ENCODE results near the gene MYB. TPM values are rescaled to one million over a fixed set of nuclear protein-coding genes. Genes with fewer than 3 reads are reported as not detected.
"Not testable (repeated sequence)": the region's sequence is repeated elsewhere in the genome, so short reads cannot be mapped to it uniquely, and the experiment has no call there.

The MYB gene
- total and polyA plus RNA-seq, 7 experiments from 2014 or later, result 2.1 to 33.3 (median 16.5) TPM

- H3K4me1 Mint-ChIP-seq, result peaks cover 11 to 57% (median 37%) of the 10 kb centered on the region in 7 donors
- POLR2A ChIA-PET, result interaction anchor here (1.1 to 1.2 kb wide), 2 partner anchors 15 to 21 kb away, joined by 3 to 4 read pairs; no protein-coding TSS in a partner anchor
- Histone ChIP-seq H3K27me3 (ENCODE audit: control insufficient read depth in 2 of 2, insufficient read depth in 2 of 2, low read length in 2 of 2) (no peaks in the 10 kb centered on the region), H3K4me1 (ENCODE audit: control insufficient read depth in 2 of 2, insufficient read depth in 2 of 2, low read length in 2 of 2) (peaks cover 5 to 22% of the 10 kb centered on the region in 2 donors), H3K9me3 (ENCODE audit: control insufficient read depth in 2 of 3, low read length in 3 of 3) (no peaks in the 10 kb centered on the region), H3K4me3 (ENCODE audit: low read length) (no peak overlapping the region), H3K27ac (ENCODE audit: low read depth, low read length) (no peak overlapping the region), H3K36me3 (ENCODE audit: control insufficient read depth in 2 of 3, insufficient read depth in 3 of 3, low read length in 3 of 3) (no peaks in the 10 kb centered on the region)
- H3K27ac Mint-ChIP-seq, result peak overlapping the region in 3 of 9 donors; percentile 26 to 85 (median 80)
- H3K27me3 Mint-ChIP-seq, result no peaks in the 10 kb centered on the region
- no peak for DNase-seq
- peak overlapping the region in 1 of 10 donors; percentile 38 for H3K4me3 Mint-ChIP-seq
- ATAC-seq, result no peak
- intact Hi-C loops (cut with micrococcal nuclease), result loop anchor here (1.0 to 5.0 kb wide), 3 partner anchors 9 to 44 kb away; no protein-coding TSS in a partner anchor
- H3K9me3 Mint-ChIP-seq, result peaks cover 0 to 2% (median 0%) of the 10 kb centered on the region in 11 donors
- H3K36me3 Mint-ChIP-seq, result peaks cover 0 to 4% (median 0%) of the 10 kb centered on the region in 5 donors
- CTCF ChIA-PET, result interaction anchor here (0.8 to 2.2 kb wide), 3 partner anchors 13 to 28 kb away, joined by 3 to 7 read pairs (median 3); no protein-coding TSS in a partner anchor
Observed at GRCh38 chr6:135161411-135162395, 19.4 kb upstream of the MYB start.

- Histone ChIP-seq H3K4me1 (ENCODE audit: control insufficient read depth in 2 of 2, insufficient read depth in 2 of 2, low read length in 2 of 2) (peaks cover 5 to 22% of the 10 kb centered on the region in 2 donors), H3K36me3 (ENCODE audit: control insufficient read depth in 2 of 3, insufficient read depth in 3 of 3, low read length in 3 of 3) (no peaks in the 10 kb centered on the region), H3K9me3 (ENCODE audit: control insufficient read depth in 2 of 3, low read length in 3 of 3) (no peaks in the 10 kb centered on the region), H3K27ac (ENCODE audit: low read depth, low read length) (peak overlapping the region; percentile 6), H3K4me3 (ENCODE audit: low read length) (no peak overlapping the region), H3K27me3 (ENCODE audit: control insufficient read depth in 2 of 2, insufficient read depth in 2 of 2, low read length in 2 of 2) (no peaks in the 10 kb centered on the region)
- H3K36me3 Mint-ChIP-seq, result peaks cover 0 to 4% (median 0%) of the 10 kb centered on the region in 5 donors
- CTCF ChIA-PET, result interaction anchor here (0.6 to 2.2 kb wide), 5 partner anchors 16 to 47 kb away, joined by 3 to 7 read pairs (median 4); partner anchors contain the start of gene MYB
- ATAC-seq, result no peak
- H3K27me3 Mint-ChIP-seq, result no peaks in the 10 kb centered on the region
- peak overlapping the region in 6 of 10 donors; percentile 43 to 63 (median 59) for H3K4me3 Mint-ChIP-seq
- intact Hi-C loops (cut with micrococcal nuclease), result loop anchor here (1.0 to 5.0 kb wide), 4 partner anchors 14 to 46 kb away; no protein-coding TSS in a partner anchor
- peaks cover 11 to 57% (median 37%) of the 10 kb centered on the region in 7 donors for H3K4me1 Mint-ChIP-seq
- H3K9me3 Mint-ChIP-seq, result peaks cover 0 to 2% (median 0%) of the 10 kb centered on the region in 11 donors
- POLR2A ChIA-PET, result interaction anchor here (0.6 to 1.3 kb wide), 6 partner anchors 14 to 87 kb away, joined by 3 to 4 read pairs (median 3); partner anchors contain the start of gene MYB
- DNase-seq, result peak in 2 of 9 donors; percentile 10 to 11
- peak overlapping the region in 8 of 9 donors; percentile 1 to 89 (median 47) for H3K27ac Mint-ChIP-seq
Observed at GRCh38 chr6:135162678-135163439, 18.2 kb upstream of the MYB start.

GRCh38 chr6:135163440-135163738, 17.7 kb upstream of the MYB start:
- peaks cover 5 to 22% of the 10 kb centered on the region in 2 donors for H3K4me1 ChIP-seq (ENCODE audit: control insufficient read depth in 2 of 2, insufficient read depth in 2 of 2, low read length in 2 of 2)
- H3K36me3 ChIP-seq (ENCODE audit: control insufficient read depth in 2 of 3, insufficient read depth in 3 of 3, low read length in 3 of 3), result no peaks in the 10 kb centered on the region
- Mint-ChIP-seq H3K27me3 (no peaks in the 10 kb centered on the region), H3K36me3 (peaks cover 0 to 4% (median 0%) of the 10 kb centered on the region in 5 donors), H3K9me3 (peaks cover 0 to 2% (median 0%) of the 10 kb centered on the region in 11 donors), H3K27ac (peak overlapping the region; percentile 1 to 89 (median 33)), H3K4me3 (peak overlapping the region in 6 of 10 donors; percentile 43 to 63 (median 59)), H3K4me1 (peaks cover 11 to 62% (median 37%) of the 10 kb centered on the region in 7 donors)
- peak overlapping the region; percentile 6 for H3K27ac ChIP-seq (ENCODE audit: low read depth, low read length)
- intact Hi-C loops (cut with micrococcal nuclease), result loop anchor here (1.0 to 5.0 kb wide), 4 partner anchors 15 to 46 kb away; no protein-coding TSS in a partner anchor
- no peaks in the 10 kb centered on the region for H3K27me3 ChIP-seq (ENCODE audit: control insufficient read depth in 2 of 2, insufficient read depth in 2 of 2, low read length in 2 of 2)
- ChIA-PET CTCF (interaction anchor here (1.0 to 2.2 kb wide), 3 partner anchors 16 to 19 kb away, joined by 3 to 7 read pairs (median 4); partner anchors contain the start of gene MYB), POLR2A (interaction anchor here (0.8 to 1.3 kb wide), 3 partner anchors 16 to 17 kb away, joined by 3 read pairs; partner anchors contain the start of gene MYB)
- ATAC-seq, result peak; percentile 98
- no peak overlapping the region for H3K4me3 ChIP-seq (ENCODE audit: low read length)
- peak in 8 of 9 donors; percentile 46 to 82 (median 68) for DNase-seq
- H3K9me3 ChIP-seq (ENCODE audit: control insufficient read depth in 2 of 3, low read length in 3 of 3), result no peaks in the 10 kb centered on the region

- H3K9me3 Mint-ChIP-seq; H3K4me3 ChIP-seq (ENCODE audit: low read length); DNase-seq; H3K36me3 Mint-ChIP-seq; H3K9me3 ChIP-seq (ENCODE audit: control insufficient read depth in 2 of 3, low read length in 3 of 3); H3K27me3 ChIP-seq (ENCODE audit: control insufficient read depth in 2 of 2, insufficient read depth in 2 of 2, low read length in 2 of 2); H3K4me3 Mint-ChIP-seq; ATAC-seq; H3K27ac Mint-ChIP-seq; H3K36me3 ChIP-seq (ENCODE audit: control insufficient read depth in 2 of 3, insufficient read depth in 3 of 3, low read length in 3 of 3); H3K27me3 Mint-ChIP-seq; H3K27ac ChIP-seq (ENCODE audit: low read depth, low read length): not testable (repeated sequence)
- intact Hi-C loops (cut with micrococcal nuclease), result loop anchor here in 1 of 2 donors (5.0 kb wide), 1 partner anchor 47 kb away; no protein-coding TSS in a partner anchor
- ChIA-PET POLR2A (interaction anchor here (1.0 kb wide), 1 partner anchor 17 kb away, joined by 3 read pairs; no protein-coding TSS in a partner anchor), CTCF (interaction anchor here (1.2 kb wide), 1 partner anchor 20 kb away, joined by 3 read pairs; no protein-coding TSS in a partner anchor)
- H3K4me1 Mint-ChIP-seq, result peaks cover 10 to 58% (median 35%) of the 10 kb centered on the region in 7 donors
- H3K4me1 ChIP-seq (ENCODE audit: control insufficient read depth in 2 of 2, insufficient read depth in 2 of 2, low read length in 2 of 2), result peaks cover 5 to 22% of the 10 kb centered on the region in 2 donors
Observed at GRCh38 chr6:135164387-135164786, 16.7 kb upstream of the MYB start.

GRCh38 chr6:135165031-135165430, 16.1 kb upstream of the MYB start:
- DNase-seq (no peak), ATAC-seq (no peak)
- Mint-ChIP-seq H3K4me1 (peaks cover 9 to 58% (median 34%) of the 10 kb centered on the region in 7 donors), H3K9me3 (peaks cover 0 to 2% (median 0%) of the 10 kb centered on the region in 11 donors), H3K4me3 (peak overlapping the region in 1 of 10 donors; percentile 6), H3K27me3 (no peaks in the 10 kb centered on the region), H3K27ac (peak overlapping the region in 6 of 9 donors; percentile 22 to 34 (median 30)), H3K36me3 (peaks cover 0 to 4% (median 0%) of the 10 kb centered on the region in 5 donors)
- H3K36me3 ChIP-seq (ENCODE audit: control insufficient read depth in 2 of 3, insufficient read depth in 3 of 3, low read length in 3 of 3), result no peaks in the 10 kb centered on the region
- no peak overlapping the region for H3K4me3 ChIP-seq (ENCODE audit: low read length)
- H3K27me3 ChIP-seq (ENCODE audit: control insufficient read depth in 2 of 2, insufficient read depth in 2 of 2, low read length in 2 of 2), result no peaks in the 10 kb centered on the region
- POLR2A ChIA-PET, result no interaction called here
- peaks cover 5 to 22% of the 10 kb centered on the region in 2 donors for H3K4me1 ChIP-seq (ENCODE audit: control insufficient read depth in 2 of 2, insufficient read depth in 2 of 2, low read length in 2 of 2)
- intact Hi-C loops (cut with micrococcal nuclease), result no loop called here
- CTCF ChIA-PET, result interaction anchor here (1.0 kb wide), 1 partner anchor 20 kb away, joined by 3 read pairs; no protein-coding TSS in a partner anchor
- H3K9me3 ChIP-seq (ENCODE audit: control insufficient read depth in 2 of 3, low read length in 3 of 3), result no peaks in the 10 kb centered on the region
- no peak overlapping the region for H3K27ac ChIP-seq (ENCODE audit: low read depth, low read length)
